HG02970 (cell line): ENCODE measurements around the gene CBFA2T3.
"Not testable (repeated sequence)": the region's sequence is repeated elsewhere in the genome, so short reads cannot be mapped to it uniquely, and the experiment has no call there.

Source experiments
- ATAC-seq: cut with Tn5 transposase; IDR thresholded peaks from one replicate; pipeline ENCODE4 v1.9.1; 2021; ENCODE audit warnings: mild to moderate bottlenecking, moderate library complexity, moderate number of reproducible peaks; ENCODE audit not compliant: unreplicated experiment, low FRiP score

CBFA2T3 gene

GRCh38 chr16:89013692-89014402 lies 36.8 kb upstream of the CBFA2T3 start:
- ATAC-seq, result no peak

GRCh38 chr16:89013111-89013510 lies 36.1 kb upstream of the CBFA2T3 start:
- no peak for ATAC-seq

- no peak for ATAC-seq
Observed at GRCh38 chr16:89012622-89012995, 35.6 kb upstream of the CBFA2T3 start.

GRCh38 chr16:89011909-89012621 lies 35.1 kb upstream of the CBFA2T3 start:
- ATAC-seq, result no peak

DNA sequence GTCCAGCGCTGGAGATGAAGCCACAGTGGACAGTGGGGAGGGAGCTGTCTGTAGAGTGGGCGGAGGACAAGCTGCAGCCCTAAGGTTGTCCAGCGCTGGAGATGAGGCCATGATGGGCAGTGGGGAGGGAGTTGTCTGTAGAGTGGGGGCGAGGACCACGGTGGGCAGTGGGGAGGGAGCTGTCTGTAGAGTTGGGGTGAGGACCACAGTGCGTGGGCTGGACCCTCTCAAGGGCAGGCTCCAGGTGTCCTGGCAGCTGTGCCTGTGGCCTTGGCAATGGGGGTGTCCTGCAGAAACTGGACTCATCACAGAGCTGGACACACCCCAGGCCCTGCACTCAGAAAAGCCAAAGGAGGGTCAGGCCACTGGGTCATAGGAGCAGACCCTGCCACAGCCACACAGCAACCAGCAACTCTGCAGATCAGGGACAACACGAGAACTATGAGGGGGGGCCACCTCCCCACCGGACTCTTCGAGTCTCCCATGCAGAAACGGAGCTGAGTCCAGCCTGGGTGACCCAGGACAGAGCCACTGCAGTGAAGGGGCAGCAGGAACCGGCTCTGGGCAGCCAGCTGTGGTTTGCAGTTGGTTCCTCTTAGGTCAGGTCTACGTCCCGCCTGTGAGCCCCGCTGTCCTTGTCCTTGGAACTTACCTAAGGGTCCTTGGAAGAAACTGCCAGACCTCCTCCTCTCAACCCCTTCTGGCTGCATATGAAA lies 33.4 kb upstream of the CBFA2T3 start:
- ATAC-seq, result no peak

DNA sequence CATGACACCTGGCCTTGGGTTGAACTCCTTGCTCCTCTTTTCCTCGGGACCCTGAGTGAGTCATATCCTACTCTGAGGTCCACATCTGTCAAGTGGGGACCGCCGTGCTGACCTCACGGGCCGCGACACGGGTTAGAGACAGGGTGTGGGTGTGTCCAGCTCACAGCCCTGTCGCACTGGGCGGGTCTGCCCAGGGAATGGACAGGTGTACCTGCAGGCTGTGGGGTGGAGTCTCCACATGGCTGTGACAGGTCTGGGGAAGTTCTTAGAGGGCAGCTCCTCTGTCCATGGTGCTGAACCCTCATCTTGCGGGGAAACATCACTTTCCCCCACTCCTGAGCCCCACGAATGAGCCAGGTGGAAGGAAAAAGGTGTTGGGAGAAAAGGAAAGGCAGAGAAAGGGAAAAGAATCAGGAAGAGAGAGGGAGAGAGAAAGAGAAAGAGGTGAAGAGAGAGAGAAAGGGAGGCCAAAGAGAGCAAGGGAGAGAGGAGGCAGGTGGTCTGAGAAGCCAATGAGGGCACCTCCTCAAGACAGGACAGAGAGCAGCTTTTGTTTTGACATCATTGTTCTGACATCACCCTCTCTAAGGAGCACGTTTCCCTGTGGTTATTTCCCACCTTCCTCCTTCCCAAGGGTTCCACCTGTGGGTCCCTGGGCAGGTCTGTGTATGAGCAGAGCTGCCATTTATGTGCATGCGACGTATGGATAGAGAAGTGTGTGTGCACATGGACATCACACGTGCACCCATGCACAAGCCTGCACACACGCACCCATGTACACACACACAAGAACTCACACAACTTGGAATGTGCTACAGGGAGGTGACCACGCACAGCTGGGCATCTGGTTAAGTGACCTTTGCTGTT lies 32.6 kb upstream of the CBFA2T3 start:
- no peak for ATAC-seq

- not testable (repeated sequence) for ATAC-seq
Observed at GRCh38 chr16:89008796-89009195, 31.8 kb upstream of the CBFA2T3 start.

DNA sequence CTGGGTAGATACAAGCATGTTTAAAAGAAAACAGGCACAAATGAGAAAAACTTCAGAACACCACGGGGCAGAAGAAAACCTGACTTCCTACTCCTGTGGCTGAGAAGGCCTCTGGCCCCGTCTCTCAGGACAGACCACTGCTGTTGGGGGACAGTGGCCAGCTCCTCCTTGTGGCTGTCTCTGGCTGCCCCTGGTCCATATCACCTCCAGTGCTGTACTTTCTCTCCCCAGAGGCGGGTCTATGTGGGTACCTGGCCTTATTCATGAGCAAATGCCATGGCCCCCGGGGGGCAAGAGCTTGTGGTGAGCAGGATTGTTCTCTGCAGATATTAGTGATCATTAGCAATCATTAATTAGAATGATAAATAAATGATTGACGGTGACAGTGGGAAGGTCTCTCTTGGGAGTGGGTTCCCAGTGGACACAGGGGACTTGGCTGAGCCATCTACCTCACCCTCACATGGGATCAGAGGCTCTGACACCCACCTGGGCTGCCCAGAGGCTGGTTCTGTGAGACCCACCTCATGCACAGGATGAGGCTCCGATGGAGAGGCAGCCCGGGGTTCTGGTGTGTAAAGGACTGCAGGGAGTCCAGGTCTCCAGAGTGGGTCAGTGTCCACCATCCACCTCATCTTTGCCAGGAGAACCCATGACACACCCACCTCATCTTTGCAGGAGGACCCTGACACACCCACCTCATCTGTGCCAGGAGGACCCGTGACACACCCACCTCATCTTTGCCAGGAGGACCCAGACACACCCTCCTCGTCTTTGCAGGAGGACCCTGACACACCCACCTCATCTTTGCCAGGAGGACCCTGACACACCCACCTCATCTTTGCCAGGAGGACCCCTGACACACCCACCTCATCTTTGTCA lies 30.6 kb upstream of the CBFA2T3 start:
- ATAC-seq, result no peak

GRCh38 chr16:89006036-89006752 lies 29.2 kb upstream of the CBFA2T3 start:
- ATAC-seq, result no peak

DNA sequence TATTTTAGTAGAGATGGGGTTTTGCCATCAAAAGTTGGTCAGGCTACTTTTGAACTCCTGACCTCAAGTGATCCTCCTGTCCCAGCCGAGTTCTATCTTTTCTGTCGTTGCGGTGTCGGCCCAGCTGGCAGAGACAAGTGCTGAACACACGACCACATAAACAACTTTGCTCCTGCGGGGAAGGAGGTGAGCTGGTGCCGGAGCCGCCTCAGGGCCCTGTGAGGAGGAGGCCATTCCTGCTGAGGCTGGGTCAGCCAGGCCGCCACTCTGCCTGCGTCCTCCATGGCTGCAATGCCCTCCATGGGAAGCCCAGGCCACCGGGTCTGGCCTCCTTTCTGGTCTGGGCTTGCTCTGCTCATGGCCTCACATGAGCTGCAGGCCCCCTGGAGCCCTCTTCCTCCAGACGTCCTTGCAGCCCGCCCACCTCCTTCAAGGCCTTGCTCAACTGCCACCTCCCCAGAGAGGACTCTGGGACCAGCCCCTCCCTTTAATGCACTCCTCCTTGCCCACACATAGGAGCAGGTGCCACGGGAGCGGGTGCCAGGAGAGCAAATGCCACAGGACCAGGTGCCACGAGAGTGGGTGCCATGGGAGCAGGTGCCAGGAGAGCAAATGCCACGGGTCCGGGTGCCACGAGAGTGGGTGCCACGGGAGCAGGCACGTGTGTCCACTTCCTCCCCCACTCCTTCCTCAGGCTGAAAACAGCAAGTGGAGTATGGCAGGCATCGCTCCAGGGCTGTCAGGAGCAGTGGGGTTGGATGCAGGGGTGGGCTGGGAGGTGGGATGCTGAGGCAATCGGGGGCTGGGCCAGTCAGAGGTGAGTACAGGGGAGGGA lies 28.4 kb upstream of the CBFA2T3 start:
- ATAC-seq, result no peak

DNA sequence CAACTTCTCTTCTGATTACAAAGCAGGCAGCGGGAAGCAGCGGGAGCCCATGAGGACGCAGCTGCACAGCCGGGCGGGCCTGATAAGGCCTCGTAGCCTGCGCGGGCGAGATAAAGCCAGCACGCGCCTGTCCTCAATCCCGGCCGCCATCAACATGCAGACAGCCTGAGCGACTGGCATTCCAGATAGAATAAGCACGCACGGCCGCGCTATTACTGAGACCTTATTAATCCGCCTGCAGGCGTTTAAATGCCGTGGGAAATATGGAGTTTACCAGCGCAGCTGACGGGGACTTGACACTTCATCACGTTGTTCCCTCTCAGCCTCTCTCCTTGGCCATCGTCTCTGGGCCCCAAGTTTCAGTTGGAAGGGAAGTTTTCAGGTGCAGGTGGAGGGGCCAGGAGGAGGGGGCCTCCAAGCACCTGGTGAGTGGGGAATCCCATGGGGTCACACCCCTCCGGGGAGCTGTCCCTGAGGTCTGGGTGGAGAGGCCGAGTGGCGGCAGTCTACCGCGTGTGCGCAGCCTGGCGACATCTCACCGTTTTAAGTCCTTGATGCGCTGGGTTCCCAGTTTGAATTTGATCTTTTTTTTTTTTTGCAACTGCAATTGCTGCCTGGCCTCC lies 27.3 kb upstream of the CBFA2T3 start:
- ATAC-seq, result no peak

DNA sequence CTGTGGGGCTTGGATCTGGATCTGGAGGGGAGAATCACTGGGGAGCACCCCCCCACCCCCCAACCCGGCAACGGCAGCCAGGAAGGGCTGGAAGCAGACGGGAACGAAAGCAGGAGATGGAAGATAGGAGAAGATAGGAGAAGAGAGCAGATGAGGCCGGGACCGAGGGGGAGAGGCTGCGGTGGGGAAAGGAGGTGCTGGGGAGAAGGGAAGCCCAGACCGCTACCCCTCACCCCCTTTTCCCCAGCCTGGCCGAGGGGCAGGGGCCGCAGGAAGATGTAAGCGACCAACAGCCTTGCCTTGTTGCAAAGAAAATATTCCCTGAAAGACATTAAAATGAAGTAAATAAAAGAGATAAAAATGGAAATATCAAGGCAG lies 26.8 kb upstream of the CBFA2T3 start:
- no peak for ATAC-seq

DNA sequence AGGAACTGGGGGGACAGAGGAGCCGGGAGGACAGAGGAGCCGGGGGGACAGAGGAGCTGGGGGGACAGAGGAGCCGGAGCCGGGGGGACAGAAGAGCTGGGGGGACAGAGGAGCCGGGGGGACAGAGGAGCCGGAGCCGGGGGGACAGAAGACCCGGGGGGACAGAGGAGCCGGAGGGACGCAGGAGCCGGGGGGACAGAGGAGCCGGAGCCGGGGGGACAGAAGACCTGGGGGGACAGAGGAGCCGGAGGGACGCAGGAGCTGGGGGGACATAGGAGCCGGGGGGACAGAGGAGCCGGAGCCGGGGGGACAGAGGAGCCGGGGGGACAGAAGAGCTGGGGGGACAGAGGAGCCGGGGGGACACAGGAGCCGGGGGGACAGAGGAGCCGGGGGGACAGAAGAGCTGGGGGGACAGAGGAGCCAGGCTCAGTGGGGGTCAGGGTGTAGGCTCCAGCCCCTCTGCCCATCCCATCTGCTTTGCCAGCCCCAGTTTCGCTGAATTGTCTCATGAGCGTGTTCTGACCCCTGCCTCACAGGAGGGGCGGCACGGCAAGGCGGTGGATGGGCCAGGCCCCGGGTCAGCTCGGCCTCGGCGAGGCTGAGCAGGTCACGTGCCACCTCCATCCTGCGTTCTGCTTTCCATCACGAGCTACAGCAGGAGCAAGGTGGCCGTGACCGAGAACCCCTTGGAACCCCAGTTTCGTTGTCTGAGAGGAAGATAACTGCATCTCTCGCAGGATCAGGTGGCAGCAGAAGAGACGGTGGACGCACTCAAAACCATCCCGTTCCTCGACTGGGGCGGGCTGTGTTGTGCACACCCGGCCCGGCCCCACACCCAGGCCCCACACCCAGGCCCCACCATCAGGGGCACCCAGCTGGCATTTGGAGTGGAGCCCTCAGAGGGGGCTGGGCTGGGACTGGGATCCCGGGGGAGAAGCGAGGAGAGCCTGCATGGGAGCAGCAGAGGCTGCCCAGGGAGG lies 26.1 kb upstream of the CBFA2T3 start:
- ATAC-seq, result no peak

- ATAC-seq, result not testable (repeated sequence)
Observed at GRCh38 chr16:89002081-89002480, 25.1 kb upstream of the CBFA2T3 start.

DNA sequence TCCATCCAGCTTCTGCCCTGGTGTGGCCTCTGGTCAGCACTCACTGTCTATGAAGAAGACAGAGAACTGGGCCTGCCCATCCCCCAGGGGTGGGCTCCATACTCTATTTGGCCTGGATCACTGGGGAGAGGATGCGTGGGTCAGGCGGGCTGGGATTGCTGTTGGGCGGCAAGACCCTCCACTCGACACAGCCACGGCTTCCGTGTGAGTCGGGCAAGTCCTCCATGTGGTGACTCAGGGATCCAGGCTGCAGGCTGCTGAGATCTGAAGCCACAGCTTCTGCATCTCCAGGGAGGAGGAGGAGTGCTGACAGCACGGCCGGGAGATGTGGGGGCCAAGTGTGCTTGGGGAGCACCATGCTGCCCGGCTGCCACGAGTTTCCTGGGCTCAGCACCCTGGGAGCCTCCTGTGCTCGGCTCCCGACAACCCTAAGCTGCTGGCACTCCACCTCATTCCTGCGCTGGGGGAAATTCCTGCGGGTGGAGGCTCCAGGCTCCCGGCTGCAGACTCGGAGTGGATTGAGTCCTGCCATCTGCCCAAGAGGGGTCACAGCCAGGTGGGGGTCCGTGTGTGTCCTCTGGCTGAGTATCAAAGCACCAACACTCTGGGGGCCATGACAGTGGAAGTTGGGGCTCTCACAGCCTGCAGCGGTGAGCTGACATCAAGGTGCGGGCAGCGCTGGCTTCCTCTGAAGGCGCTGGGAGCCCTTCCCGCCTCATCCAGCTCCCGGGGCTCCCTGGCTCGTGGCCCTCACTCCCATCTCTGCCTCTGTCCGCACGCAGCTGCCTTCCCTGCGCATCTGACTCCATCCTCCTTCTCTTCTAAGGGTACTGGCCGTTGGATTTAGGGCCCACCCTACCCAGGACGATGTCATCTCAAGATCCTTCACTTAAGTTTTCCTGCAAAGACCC lies 24.4 kb upstream of the CBFA2T3 start:
- no peak for ATAC-seq
